RWPE2 (cell line): ENCODE measurements around the gene CIRBP.

Experiments used
- ATAC-seq: fragments of 200-7000 bp; cut with Tn5 transposase; 3 replicates; pipeline ENCODE4 v1.9.1; 2021; ENCODE audit warnings: low read depth
- DNase-seq: peaks from one replicate; pipeline ENCODE4 v3.0.0-alpha.2; 2020; ENCODE audit warnings: low spot score
- H3K27ac ChIP-seq: fragments of 450-650 bp; 2 replicates; pipeline ENCODE4 v1.5.1; 2017; ENCODE audit warnings: mild to moderate bottlenecking; ENCODE audit not compliant: poor library complexity, severe bottlenecking
- H3K27me3 ChIP-seq: fragments of 250-450 bp; sonication (Bioruptor Pico); 2 replicates; pipeline ENCODE4 v1.5.1; 2021; ENCODE audit warnings: mild to moderate bottlenecking, moderate library complexity; ENCODE audit not compliant: insufficient read depth, poor library complexity, severe bottlenecking
- H3K36me3 ChIP-seq: fragments of 250-450 bp; sonication (Bioruptor Pico); 2 replicates; pipeline ENCODE4 v1.5.1; 2020; ENCODE audit warnings: low read depth, mild to moderate bottlenecking, moderate library complexity
- H3K4me1 ChIP-seq: fragments of 250-450 bp; sonication (Bioruptor Pico); 2 replicates; pipeline ENCODE4 v1.5.1; 2021; ENCODE audit warnings: mild to moderate bottlenecking, moderate library complexity; ENCODE audit not compliant: insufficient read depth, poor library complexity, severe bottlenecking
- H3K4me3 ChIP-seq: fragments of 250-450 bp; sonication (Bioruptor Pico); 2 replicates; pipeline ENCODE4 v1.5.1; 2021; ENCODE audit warnings: mild to moderate bottlenecking, moderate library complexity; ENCODE audit not compliant: severe bottlenecking
- H3K9me3 ChIP-seq: fragments of 250-450 bp; sonication (Bioruptor Pico); 2 replicates; pipeline ENCODE4 v1.5.1; 2021; ENCODE audit warnings: mild to moderate bottlenecking, moderate library complexity; ENCODE audit not compliant: severe bottlenecking
- CTCF ChIP-seq: fragments of 450-650 bp; IDR thresholded peaks from one replicate; pipeline ENCODE4 v1.5.1; 2017; ENCODE audit warnings: mild to moderate bottlenecking, moderate library complexity; ENCODE audit not compliant: poor library complexity, severe bottlenecking

Gene CIRBP

GRCh38 chr19:1269065-1269477 is at the start of gene CIRBP:
TSS of gene CIRBP (plus strand) at chr19:1269332. CDS start at chr19:1270934, 1,602 bp downstream.
- Histone ChIP-seq H3K9me3 (no peaks in the 10 kb centered on the region), H3K36me3 (peaks cover 42% of the 10 kb centered on the region), H3K4me3 (peak within 1 kb of the TSS; percentile 82), H3K27ac (peak within 1 kb of the TSS; percentile 97), H3K4me1 (peaks cover 9% of the 10 kb centered on the region), H3K27me3 (no peaks in the 10 kb centered on the region)
- ATAC-seq (peak; percentile 57), DNase-seq (peak; percentile 98)
- TF ChIP-seq CTCF: no peak

- Histone ChIP-seq H3K9me3 (no peaks in the 10 kb centered on the region), H3K27me3 (no peaks in the 10 kb centered on the region), H3K27ac (no peak overlapping the region), H3K4me1 (peaks cover 20% of the 10 kb centered on the region), H3K36me3 (peaks cover 20% of the 10 kb centered on the region), H3K4me3 (no peak overlapping the region)
- ATAC-seq (no peak), DNase-seq (no peak)
- no peak for TF ChIP-seq CTCF
Measured at GRCh38 chr19:1219786-1220476, 49.2 kb upstream of the CIRBP start.

GRCh38 chr19:1220477-1220930 is 48.6 kb upstream of the CIRBP start:
- Histone ChIP-seq H3K9me3 (no peaks in the 10 kb centered on the region), H3K27me3 (no peaks in the 10 kb centered on the region), H3K36me3 (peaks cover 20% of the 10 kb centered on the region), H3K4me1 (peaks cover 14% of the 10 kb centered on the region), H3K27ac (no peak overlapping the region), H3K4me3 (no peak overlapping the region)
- DNase-seq (no peak), ATAC-seq (no peak)
- TF ChIP-seq CTCF: no peak

GRCh38 chr19:1220976-1221903 is 47.9 kb upstream of the CIRBP start:
- Histone ChIP-seq H3K4me3 (no peak overlapping the region), H3K27me3 (no peaks in the 10 kb centered on the region), H3K36me3 (peaks cover 20% of the 10 kb centered on the region), H3K4me1 (peaks cover 7% of the 10 kb centered on the region), H3K27ac (no peak overlapping the region), H3K9me3 (no peaks in the 10 kb centered on the region)
- TF ChIP-seq CTCF: peak; percentile 38
- ATAC-seq (no peak), DNase-seq (no peak)

GRCh38 chr19:1221904-1222255 is 47.3 kb upstream of the CIRBP start:
- no peak overlapping the region for H3K4me3 ChIP-seq
- peaks cover 25% of the 10 kb centered on the region for H3K36me3 ChIP-seq
- DNase-seq: no peak
- H3K9me3 ChIP-seq: no peaks in the 10 kb centered on the region
- TF ChIP-seq CTCF: no peak
- H3K4me1 ChIP-seq: peaks cover under 1% of the 10 kb centered on the region
- H3K27ac ChIP-seq: no peak overlapping the region
- no peak for ATAC-seq
- no peaks in the 10 kb centered on the region for H3K27me3 ChIP-seq
